HTR-8/SVneo (cell line): Measurements from ENCODE around the gene TLX1.

ENCODE experiments used
- DNase-seq: peaks from one replicate; pipeline ENCODE4 v3.0.0; 2011; ENCODE audit warnings: low spot score, mixed read lengths; ENCODE audit not compliant: insufficient read length
- FAIRE-seq: peaks from 2 replicates; lab custom pipeline; 2011; peaks lifted over from hg19 to GRCh38; lab: Jason Lieb, UNC

Gene TLX1

DNA sequence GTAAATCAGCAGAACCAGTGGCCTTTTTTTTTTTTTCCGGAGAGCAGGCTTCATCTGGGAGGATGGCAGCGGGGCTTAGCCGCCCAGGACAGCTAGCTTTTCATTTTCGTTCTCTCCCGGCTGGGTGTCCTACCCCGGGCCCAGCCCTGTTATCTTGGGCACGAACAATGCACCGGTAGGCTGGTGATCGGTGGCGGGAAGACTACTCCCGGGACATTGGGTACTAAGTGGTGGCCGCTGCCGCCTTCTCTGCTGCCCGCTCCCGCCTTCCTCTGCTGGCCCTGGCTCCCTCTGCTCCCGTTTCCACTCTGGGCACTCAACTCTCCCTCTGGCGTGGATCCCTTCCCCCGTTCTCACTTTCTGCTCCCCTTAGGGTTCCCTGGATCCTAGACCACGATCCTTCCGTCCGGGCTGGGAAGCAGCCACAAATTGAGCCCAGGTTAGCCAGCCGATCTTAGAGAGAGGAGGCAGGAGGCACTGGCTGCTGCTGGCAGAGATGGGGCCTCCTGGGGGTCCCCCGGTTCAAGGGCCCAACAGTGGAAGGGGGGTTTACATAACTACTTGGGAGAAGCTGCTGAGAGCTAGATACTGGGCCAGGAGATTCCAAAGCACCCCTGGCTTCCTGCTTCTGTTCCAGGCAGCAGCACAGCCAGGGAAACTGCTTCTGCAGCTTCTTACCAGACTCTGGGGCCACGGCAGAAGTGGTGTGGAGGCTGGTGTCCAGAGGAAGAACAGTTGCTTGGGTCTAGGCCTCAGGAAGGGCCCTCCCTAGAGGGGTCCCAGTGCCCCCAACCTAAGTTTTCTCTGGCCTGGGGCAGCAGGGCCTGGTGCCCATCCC lies 1.8 kb downstream of the TLX1 start:
- FAIRE-seq = no peak
- no peak for DNase-seq

DNA sequence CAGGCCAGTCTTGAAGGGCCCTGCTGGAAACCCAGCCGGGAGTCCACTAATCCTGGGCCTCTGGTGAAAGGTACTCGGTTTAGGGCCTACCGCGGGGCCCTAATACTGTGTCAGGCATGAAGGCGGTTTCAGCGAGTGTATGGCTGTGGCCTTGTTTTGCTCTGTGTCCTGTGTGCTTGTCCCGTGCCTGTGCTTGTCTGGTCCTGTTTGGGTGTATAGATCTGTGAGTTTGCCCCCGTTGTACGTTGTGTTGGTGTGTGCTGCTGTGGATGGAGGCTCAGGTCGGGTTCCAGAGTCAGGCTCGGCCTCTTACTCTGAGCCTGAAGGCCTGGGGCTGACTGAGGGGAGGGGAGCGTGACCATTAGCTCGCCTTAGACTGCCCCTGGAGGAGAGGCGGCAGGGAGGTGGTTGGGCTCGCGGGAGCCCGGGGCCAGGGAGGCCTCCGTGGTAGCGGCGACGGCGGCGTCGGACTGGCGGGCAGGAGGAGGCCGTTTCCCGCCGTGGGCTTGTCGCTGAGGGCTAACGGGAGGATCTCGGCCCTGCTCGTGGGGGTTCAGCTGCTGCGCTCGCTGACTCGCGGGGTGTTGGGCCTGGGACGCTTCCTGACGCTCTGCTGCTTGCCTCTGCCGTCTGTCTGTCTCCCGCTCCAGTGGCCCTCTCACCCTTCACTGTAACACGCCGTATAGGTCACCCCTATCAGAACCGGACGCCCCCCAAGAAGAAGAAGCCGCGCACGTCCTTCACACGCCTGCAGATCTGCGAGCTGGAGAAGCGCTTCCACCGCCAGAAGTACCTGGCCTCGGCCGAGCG lies 2.6 kb downstream of the TLX1 start:
- DNase-seq = no peak
- no peak for FAIRE-seq

DNA sequence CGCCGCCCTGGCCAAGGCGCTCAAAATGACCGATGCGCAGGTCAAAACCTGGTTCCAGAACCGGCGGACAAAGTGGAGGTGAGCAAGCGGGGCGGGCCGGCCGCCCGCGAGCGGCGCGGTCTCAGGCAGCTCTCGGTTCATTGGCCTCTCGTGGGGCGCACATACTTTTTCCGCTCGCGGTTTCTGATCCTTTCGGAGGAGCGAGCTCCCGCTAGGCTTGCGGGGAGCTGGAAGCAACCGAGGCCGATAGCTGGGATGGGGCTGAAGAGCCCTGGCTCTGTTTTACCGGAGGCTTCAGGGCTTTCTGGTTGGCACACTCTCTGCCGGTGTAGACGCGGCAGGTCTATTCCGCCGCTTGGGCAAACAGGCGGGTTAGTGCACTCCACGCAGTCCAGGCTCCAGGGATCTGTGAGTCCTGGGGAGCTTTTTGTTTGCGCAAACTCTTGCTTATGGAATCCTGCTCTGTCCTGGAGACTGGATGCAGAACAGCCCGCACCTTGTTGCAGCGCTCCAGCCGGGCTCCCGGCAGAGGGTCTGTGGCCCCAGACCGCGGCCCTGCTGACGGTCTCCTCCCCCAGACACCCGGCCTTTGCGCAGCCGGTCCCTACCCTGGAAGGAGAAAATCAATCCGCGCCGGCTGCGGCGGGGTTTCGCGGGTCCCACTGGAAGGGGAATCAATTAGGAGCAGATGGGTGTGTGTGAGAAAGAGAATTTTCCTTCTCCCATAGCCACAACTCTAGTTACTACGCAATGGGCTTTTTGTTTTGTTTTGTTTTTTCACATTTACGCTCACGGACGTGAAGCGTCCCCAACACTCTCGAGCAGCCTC lies 3.4 kb downstream of the TLX1 start:
- no peak for DNase-seq
- no peak for FAIRE-seq

DNA sequence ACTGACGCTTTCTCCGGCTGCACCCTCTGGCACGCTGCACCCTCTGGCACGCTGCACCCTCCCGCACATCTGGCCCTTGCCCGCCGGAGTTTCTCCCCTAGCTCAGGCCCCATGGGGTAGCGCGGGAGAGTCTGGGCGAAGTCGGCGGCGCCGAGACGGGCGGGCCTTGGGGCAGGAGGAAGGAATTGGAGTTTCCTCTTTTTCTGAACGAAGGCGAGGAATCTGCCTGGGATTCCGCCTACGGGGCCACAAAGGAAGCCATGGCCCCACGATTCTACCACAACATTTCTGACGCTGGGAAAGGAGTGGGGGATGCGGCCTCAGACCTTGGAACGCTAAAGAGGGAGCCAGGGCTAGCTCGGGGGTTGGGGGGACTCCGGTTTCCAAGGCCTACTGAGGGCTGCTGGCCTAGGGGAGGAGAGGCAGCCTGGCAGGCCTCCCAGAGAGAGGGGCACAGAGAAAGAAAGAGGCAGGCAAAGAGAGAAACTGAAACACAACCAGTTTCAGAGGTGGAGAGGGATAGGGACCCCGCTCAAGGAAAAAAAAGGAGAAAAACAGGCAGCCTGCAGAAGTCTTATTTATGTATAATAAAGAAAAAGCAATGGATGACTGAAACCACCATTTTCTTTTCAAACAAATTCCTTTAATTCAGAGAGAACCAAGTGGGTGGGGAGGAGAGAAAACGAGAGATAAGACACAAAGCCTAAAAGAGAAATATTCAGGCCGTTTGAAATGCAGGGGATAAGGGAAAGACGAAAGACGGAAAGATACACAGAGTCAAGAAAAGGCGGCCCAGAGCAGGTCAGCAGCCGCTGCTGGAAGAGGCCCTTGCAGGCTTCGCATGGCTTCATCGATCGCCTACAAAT lies 4.3 kb downstream of the TLX1 start:
- no peak for DNase-seq
- FAIRE-seq = no peak

DNA sequence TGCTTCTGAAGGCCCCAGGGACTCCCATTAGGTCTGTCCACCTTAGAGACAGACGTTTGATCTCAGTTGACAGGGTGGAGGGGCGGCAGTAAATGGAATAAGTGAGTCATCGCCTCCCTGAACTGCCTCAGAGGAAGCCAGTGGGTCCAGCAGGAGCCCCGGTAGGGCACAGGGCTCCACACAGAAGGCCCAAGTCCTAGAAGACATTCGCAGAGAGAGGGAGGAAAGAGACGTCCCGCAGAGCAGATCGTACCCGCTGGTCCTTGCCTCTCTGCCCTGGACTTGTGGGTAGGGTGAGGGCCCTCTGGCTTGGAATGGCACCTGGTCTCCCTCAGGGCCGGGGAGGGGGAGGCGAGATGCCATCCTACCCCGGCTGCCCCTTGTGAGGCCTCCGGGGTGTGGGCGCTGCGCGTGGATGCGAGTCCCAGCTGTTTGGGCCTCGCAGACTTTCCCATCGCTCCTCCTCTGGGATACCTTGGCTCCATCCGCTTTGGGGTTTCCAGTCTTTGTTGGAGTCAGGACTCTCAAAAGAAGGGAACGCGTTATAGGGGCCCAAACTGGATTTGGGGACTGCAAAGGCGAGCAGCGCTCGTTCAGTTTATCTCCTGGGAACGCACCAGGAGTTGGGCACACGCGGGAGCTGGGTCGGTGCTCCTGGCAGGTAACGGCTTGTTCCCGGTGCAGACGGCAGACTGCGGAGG lies 5.1 kb downstream of the TLX1 start:
- FAIRE-seq (no peak), DNase-seq (peak; percentile 29)

DNA sequence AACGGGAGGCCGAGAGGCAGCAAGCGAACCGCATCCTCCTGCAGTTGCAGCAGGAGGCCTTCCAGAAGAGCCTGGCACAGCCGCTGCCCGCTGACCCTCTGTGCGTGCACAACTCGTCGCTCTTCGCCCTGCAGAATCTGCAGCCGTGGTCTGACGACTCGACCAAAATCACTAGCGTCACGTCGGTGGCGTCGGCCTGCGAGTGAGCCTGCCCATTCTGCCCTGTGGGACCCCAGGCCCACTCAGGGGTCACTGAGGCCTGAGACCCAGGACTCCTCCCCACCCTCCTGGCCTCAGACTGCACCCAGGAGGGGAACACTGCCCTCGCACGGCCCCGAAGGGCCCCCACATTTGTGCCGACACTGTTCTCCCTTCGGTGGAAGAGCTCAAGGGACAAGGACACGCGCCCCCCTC lies 5.6 kb downstream of the TLX1 start:
- DNase-seq (no peak), FAIRE-seq (no peak)

DNA sequence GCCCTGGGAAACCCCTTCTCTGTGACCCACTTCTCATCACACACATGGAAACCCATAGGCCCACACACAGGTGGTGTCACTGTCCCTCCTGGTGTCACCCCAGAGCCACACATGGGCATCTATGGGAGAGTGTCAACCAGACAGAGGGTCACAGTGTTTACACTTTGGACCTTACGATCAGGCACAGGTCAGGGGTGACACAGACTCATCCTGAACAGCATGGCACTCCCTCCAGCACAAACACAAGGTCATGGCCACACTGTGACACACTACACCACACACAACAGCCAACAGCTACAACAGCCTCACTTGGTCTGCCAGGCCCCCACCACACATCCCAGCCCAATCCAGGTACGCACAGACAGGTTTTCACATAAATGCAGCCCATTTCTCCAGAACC lies 6.2 kb downstream of the TLX1 start:
- FAIRE-seq (peak; percentile 31), DNase-seq (no peak)

DNA sequence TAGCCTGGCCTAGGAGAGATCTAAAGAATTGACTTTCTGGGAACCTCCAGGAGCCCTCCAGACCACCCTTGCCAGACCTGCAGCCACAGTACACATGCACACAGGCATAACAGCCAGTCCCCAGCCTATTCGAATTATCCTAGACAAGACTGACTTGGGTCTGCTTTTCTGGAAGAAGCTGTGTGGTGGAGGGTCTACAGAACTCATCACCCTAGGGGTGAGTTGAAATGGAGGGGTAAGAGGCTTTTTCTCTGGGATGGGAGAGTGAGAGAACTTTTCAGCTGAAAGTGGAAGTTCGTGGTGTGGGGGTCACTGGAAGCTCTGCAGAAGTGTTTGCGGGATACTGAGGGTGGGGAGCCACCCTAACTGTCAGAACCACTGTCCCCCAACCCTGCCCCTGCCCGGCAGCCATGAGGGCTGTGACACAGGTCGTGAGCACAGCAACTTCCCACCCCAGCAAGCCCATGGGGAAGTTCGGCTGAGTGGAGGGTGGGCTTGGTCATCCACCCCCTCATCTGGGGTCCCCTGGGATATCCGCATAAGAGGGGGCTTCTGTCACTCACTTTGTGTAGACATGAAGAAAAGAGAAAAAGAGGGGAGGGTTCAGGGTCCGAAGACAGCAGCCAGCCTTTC lies 7.8 kb downstream of the TLX1 start:
- DNase-seq (no peak), FAIRE-seq (no peak)

DNA sequence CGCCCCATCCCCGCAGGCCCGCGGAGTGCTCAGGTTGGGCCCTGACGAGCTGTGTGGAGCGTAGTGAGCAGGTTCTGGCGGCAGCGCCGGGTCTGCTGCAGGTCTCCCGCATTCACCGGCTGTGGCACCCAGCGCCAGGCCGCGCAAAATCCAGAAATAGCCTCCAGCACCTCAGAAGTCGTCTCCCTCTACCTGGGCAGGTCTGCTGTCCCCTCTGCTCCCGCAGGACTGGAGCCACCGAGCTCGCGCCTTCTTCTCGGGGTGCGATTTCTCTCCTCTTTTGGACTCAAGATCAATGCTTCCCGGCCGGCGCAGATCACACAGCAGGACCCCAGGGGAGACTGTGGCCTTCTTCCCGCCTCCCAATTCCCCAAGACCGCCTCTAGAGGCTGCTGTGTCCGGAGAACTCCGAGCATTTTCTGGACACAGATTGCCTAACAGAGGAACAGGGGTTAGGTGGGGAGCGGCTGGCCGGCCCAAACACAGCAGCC lies 8.4 kb downstream of the TLX1 start:
- DNase-seq = peak; percentile 41
- FAIRE-seq = no peak

DNA sequence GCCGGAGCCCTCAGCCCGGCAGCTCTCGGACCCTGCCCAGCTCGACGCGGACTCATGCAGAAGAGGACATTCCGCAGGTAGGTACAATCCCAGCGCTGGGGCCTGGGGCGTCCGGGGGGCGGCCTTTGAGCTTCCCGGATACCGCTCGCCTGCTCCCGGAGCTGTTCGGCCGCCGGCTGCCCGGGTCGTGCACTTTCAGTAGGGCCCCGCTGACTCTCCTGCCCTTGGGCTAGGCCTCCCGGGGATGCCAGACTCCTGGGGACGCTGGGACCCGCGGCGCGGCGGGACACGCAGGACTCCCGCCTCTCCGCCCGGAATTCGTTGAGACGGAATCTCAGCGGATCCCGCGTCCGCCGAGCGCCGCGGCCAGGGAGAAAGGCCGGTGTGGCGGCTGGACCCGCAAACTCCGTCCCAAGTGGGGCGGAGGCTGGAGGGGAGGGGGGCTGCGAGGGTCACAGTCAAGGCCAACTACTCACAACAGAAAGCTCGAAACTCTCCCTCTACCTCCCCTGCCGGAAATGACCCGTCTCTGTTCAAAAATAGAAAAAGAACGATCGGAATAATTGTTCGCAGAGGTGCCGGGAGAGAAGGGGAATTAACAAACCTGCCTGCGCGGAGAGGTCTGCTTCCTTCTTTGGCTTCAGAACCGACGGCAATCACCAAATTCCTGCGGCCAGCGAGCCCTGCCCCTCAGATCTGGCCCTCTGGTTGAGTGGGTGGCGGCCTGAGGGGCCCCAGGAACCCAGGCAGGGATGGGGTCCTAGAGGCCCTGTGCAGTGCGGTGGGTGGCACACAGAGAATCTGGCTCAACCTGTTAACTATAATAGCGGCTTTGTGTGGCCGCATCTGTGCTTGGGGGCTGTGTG lies 9.2 kb downstream of the TLX1 start:
- DNase-seq (no peak), FAIRE-seq (no peak)

DNA sequence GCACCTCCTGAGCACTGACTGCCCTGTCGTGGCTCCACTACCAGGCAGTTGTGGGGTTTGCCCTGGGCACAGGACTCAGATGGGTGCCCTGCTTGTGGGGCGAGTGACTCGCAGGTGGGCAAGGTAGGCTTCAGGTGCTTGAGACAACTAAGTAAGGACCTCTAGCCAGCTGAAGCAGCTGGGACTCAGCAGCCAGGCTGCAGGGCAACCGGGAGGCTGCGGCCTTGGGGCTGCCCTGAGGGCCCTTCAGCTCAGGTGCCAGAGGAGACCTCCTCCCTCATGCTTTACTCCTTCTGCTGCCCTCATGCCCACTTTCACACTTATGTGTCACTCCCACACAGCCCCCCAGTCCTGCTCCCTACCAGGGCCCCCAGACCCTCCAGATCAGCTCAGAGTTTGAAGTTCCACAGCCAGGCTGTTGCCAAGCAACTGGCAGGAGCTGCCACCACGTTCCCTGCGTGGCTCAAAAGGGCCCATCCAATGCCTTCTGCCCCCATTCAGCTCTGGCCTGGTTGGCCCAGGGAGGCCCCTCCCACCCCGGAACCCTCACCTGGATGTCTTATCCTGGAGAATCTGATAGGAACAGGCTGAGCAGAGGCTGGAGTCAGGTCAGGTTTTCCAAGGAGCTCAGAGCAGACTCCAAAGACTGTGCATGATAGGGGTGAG lies 10.0 kb downstream of the TLX1 start:
- no peak for FAIRE-seq

DNA sequence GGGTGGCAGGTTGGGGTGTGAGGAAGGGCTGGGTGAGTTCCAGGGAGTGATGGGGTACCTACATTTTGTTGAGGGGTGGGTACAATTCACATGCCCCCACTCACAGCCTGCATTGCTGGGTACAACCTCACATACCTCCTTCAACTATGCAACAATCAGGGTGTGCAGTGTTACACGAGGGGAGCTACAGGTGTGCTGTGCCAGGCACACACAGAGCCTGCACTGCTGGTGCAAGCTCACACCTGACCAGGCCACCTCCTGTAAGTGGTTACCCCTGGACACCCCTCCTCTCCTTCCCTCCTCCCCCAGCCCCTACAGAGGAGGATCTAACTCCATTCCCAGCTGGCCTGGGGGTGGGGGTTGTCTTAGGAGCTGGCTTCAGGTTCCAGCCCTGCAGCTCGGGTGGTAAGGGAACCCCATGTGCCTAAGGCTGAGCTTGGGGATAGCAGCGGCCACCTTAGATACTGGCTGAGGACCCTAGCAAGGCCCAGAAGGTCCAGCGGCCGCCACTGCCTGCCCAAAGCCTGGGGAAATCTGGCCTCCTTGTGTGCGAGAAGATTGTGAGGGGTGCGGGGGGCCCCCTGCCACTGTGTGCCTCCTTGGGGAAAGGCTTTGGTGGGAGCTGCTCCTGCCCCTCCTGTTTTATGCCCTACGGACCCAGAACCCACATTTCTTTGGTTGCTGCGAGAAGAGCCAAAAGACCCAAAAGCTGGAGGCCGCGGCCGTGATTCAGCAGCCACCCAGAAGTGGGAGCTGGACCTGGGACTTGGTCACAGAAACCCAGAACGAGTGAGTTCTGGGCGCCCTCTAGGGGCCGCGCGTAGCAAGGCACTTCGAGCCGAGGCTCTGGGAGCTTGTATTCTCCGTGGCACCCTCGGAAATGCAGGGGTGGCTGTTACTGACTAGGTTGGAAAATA lies 10.8 kb downstream of the TLX1 start:
- FAIRE-seq (peak; percentile 52), DNase-seq (peak; percentile 94)

More for the DNA sequence above, 10.0 kb downstream of the TLX1 start:
- DNase-seq = no peak

DNA sequence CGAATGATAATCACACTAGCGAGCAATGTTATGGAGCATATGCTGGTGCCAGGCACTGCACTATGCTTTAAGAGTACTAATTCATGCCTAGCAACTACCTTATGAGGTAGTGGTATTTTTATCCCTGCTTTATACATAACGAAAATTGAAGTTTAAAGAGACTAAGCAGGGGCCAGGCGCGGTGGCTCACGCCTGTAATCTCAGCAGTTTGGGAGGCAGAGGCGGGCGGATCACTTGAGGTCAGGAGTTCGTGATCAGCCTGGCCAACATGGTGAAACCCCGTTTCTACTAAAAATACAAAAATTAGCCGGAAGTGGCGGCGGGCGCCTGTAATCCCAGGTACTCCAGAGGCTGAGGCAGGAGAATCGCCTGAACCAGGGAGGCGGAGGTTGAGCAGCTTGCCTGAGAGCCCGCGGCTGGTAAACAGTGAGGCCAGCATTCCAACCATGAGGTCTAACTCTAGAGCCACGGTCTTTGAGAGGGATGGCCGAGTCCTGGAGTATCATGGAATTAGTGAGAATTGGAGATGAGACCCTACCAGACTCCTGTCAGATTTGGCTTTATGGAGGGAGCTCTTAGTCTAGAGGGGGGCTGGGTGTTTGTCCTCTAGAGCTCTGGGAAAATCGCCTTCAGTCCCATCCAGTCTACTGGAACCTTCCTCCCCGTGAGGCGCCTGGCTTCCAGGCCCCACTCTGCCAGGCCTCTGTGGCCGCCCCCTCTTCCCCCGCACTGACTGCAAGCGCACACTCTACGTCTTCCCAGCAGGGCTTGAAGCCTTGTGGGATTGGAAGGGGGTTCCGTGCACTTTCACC lies 11.6 kb downstream of the TLX1 start:
- DNase-seq = no peak
- no peak for FAIRE-seq

DNA sequence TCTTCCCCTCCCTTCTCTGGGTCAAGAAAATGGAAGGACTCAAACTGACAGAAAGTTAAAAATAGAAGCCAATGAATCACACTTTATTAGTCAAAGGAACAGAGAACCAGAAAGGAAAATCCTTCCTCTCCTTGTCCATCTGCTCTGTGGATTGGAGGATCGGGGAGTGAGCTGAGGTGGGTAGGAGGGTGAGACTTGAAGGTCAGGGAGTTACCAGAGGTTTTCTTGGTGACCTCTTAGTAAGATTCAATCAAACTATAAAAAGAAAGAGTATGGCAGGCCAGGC lies 12.2 kb downstream of the TLX1 start:
- no peak for DNase-seq
- no peak for FAIRE-seq

DNA sequence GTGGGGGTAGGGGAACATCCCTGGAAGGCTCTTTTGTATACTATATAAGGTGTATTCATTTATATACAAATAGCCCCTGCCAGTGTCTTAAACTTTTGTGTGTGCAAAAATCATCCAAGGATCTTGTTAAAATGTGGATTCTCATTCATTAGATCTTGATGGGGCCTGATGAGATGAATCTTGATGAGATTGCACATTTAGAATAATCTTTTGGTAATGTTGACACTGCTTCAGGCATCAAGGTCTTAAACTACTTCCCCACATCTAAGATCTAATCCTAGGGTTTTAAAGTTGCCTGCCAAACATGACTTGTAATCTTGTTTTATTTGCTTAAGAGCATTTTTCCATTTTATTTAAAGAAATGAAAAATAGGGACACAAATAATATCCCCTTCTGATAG lies 13.0 kb downstream of the TLX1 start:
- DNase-seq (no peak), FAIRE-seq (no peak)
